HG03066 (cell line): Measurements from ENCODE around the gene NCEH1.
"Not testable (repeated sequence)": the region's sequence is repeated elsewhere in the genome, so short reads cannot be mapped to it uniquely, and the experiment has no call there.

Experiments
- ATAC-seq: cut with Tn5 transposase; IDR thresholded peaks from one replicate; pipeline ENCODE4 v1.9.1; 2021; ENCODE audit warnings: low read depth; ENCODE audit not compliant: unreplicated experiment

Gene NCEH1

GRCh38 chr3:172708921-172709773 is 1.7 kb downstream of the NCEH1 start:
- no peak for ATAC-seq

- ATAC-seq, result no peak
These were observed 2.9 kb downstream of the NCEH1 start for GRCh38 chr3:172707967-172708366.

- no peak for ATAC-seq
These were observed 3.8 kb downstream of the NCEH1 start for GRCh38 chr3:172707030-172707429.

- ATAC-seq, result no peak
These were observed 5.7 kb downstream of the NCEH1 start for GRCh38 chr3:172705170-172705569.

- no peak for ATAC-seq
These were observed 6.9 kb downstream of the NCEH1 start for GRCh38 chr3:172704001-172704400.

- not testable (repeated sequence) for ATAC-seq
These were observed 8.1 kb downstream of the NCEH1 start for GRCh38 chr3:172702731-172703130.

- ATAC-seq, result no peak
These were observed 8.6 kb downstream of the NCEH1 start for GRCh38 chr3:172702256-172702655.

GRCh38 chr3:172701751-172702150 is 9.1 kb downstream of the NCEH1 start:
- no peak for ATAC-seq

GRCh38 chr3:172700936-172701455 is 9.9 kb downstream of the NCEH1 start:
- no peak for ATAC-seq

GRCh38 chr3:172700256-172700655 is 10.6 kb downstream of the NCEH1 start:
- no peak for ATAC-seq

- no peak for ATAC-seq
These were observed 11.8 kb downstream of the NCEH1 start for GRCh38 chr3:172699031-172699430.

- ATAC-seq, result no peak
These were observed 12.2 kb downstream of the NCEH1 start for GRCh38 chr3:172698631-172699030.

- ATAC-seq, result no peak
These were observed 13.3 kb downstream of the NCEH1 start for GRCh38 chr3:172697558-172697957.

- ATAC-seq, result no peak
These were observed 14.5 kb downstream of the NCEH1 start for GRCh38 chr3:172696357-172696756.

- no peak for ATAC-seq
These were observed 16.2 kb downstream of the NCEH1 start for GRCh38 chr3:172694573-172695246.

- peak; percentile 87 for ATAC-seq
These were observed 18.0 kb downstream of the NCEH1 start for GRCh38 chr3:172692751-172693338.

GRCh38 chr3:172690936-172691335 is 19.9 kb downstream of the NCEH1 start:
- ATAC-seq, result no peak

GRCh38 chr3:172688588-172688987 is 22.3 kb downstream of the NCEH1 start:
- no peak for ATAC-seq

- no peak for ATAC-seq
These were observed 23.4 kb downstream of the NCEH1 start for GRCh38 chr3:172687501-172687900.

GRCh38 chr3:172685331-172686214 is 25.3 kb downstream of the NCEH1 start:
- no peak for ATAC-seq
